Parathyroid adenoma (tissue), 2 donors: ENCODE data around the gene TMEM217.

Source experiments
- H2AFZ ChIP-seq: fragments of 300-600 bp; sonication (generic); one replicate; pipeline ENCODE4 v1.7.0; 2017; ENCODE audit warnings: antibody characterized with exemption, mild to moderate bottlenecking
- H3K27ac ChIP-seq: fragments of 300-600 bp; sonication (generic); one replicate; pipeline ENCODE4 v1.7.0; 2017
- H3K27me3 ChIP-seq: fragments of 300-600 bp; sonication (generic); one replicate; pipeline ENCODE4 v1.7.0; 2017; ENCODE audit warnings: low read length; ENCODE audit not compliant: control insufficient read depth, insufficient read depth
- H3K36me3 ChIP-seq: fragments of 300-600 bp; sonication (generic); one replicate; pipeline ENCODE4 v1.7.0; 2017; ENCODE audit warnings: low read length; ENCODE audit not compliant: control insufficient read depth, insufficient read depth
- H3K4me1 ChIP-seq: fragments of 300-600 bp; sonication (generic); one replicate; pipeline ENCODE4 v1.7.0; 2017; ENCODE audit warnings: control low read depth
- H3K4me2 ChIP-seq: fragments of 300-600 bp; sonication (generic); one replicate; pipeline ENCODE4 v1.7.0; 2017; ENCODE audit warnings: low read length
- H3K4me3 ChIP-seq: fragments of 300-600 bp; sonication (generic); one replicate; pipeline ENCODE4 v1.7.0; 2017; ENCODE audit warnings: low read depth, low read length
- H3K79me2 ChIP-seq: fragments of 300-600 bp; sonication (generic); one replicate; pipeline ENCODE4 v1.7.0; 2017; ENCODE audit warnings: control low read depth
- H3K9ac ChIP-seq: fragments of 300-600 bp; sonication (generic); one replicate; pipeline ENCODE4 v1.7.0; 2017; ENCODE audit warnings: mild to moderate bottlenecking
- H3K9me3 ChIP-seq: fragments of 300-600 bp; sonication (generic); one replicate; pipeline ENCODE4 v1.7.0; 2017; ENCODE audit warnings: low read length; ENCODE audit not compliant: control insufficient read depth
- CTCF ChIP-seq: fragments of 300-600 bp; sonication (generic); IDR thresholded peaks from one replicate; pipeline ENCODE4 v1.7.0; 2017; ENCODE audit warnings: antibody characterized with exemption, mild to moderate bottlenecking
- donor health status: primary hyperparathyroidism.

TMEM217 gene

GRCh38 chr6:37303891-37304503, 46.1 kb upstream of the TMEM217 start:
- no peak overlapping the region for H3K27ac ChIP-seq
- no peak overlapping the region for H3K4me3 ChIP-seq
- no peaks in the 10 kb centered on the region for H3K36me3 ChIP-seq
- TF ChIP-seq CTCF = peak; percentile 41
- no peaks in the 10 kb centered on the region for H3K79me2 ChIP-seq
- H3K4me1 ChIP-seq = peaks cover 6% of the 10 kb centered on the region
- H3K4me2 ChIP-seq = no peak overlapping the region
- H3K27me3 ChIP-seq = no peaks in the 10 kb centered on the region
- H3K9me3 ChIP-seq = no peaks in the 10 kb centered on the region
- no peak overlapping the region for H2AFZ ChIP-seq
- no peak overlapping the region for H3K9ac ChIP-seq

- H3K4me2 ChIP-seq = no peak overlapping the region
These were observed 45.2 kb upstream of the TMEM217 start for GRCh38 chr6:37303091-37303660.

GRCh38 chr6:37302086-37302686, 44.2 kb upstream of the TMEM217 start:
- no peak for TF ChIP-seq CTCF
- H3K9ac ChIP-seq = no peak overlapping the region
- no peaks in the 10 kb centered on the region for H3K36me3 ChIP-seq
- H2AFZ ChIP-seq = no peak overlapping the region
- no peaks in the 10 kb centered on the region for H3K4me1 ChIP-seq
- no peak overlapping the region for H3K4me2 ChIP-seq
- H3K27ac ChIP-seq = no peak overlapping the region
- H3K4me3 ChIP-seq = no peak overlapping the region
- H3K9me3 ChIP-seq = no peaks in the 10 kb centered on the region
- no peaks in the 10 kb centered on the region for H3K27me3 ChIP-seq
- H3K79me2 ChIP-seq = no peaks in the 10 kb centered on the region

More at GRCh38 chr6:37303091-37303660, 45.2 kb upstream of the TMEM217 start:
- no peak for TF ChIP-seq CTCF
- Histone ChIP-seq H3K27me3 (no peaks in the 10 kb centered on the region), H3K4me1 (peaks cover 2% of the 10 kb centered on the region), H3K36me3 (no peaks in the 10 kb centered on the region), H3K79me2 (no peaks in the 10 kb centered on the region), H3K27ac (no peak overlapping the region), H3K9me3 (no peaks in the 10 kb centered on the region), H2AFZ (no peak overlapping the region), H3K9ac (no peak overlapping the region), H3K4me3 (no peak overlapping the region)

- H3K27ac ChIP-seq = no peak overlapping the region
- H3K9me3 ChIP-seq = no peaks in the 10 kb centered on the region
- no peak overlapping the region for H3K4me3 ChIP-seq
- no peak overlapping the region for H3K4me2 ChIP-seq
- H2AFZ ChIP-seq = no peak overlapping the region
- H3K79me2 ChIP-seq = no peaks in the 10 kb centered on the region
- no peaks in the 10 kb centered on the region for H3K27me3 ChIP-seq
- no peak overlapping the region for H3K9ac ChIP-seq
- no peaks in the 10 kb centered on the region for H3K4me1 ChIP-seq
- H3K36me3 ChIP-seq = no peaks in the 10 kb centered on the region
- no peak for TF ChIP-seq CTCF
These were observed 42.0 kb upstream of the TMEM217 start for GRCh38 chr6:37299990-37300389.
